Sigmoid colon (tissue), 4 donors: ENCODE results near the gene KRTAP3-2.

Experiments used
- EP300 ChIP-seq, 4 donors: sonication (generic); formaldehyde crosslinking; IDR thresholded peaks; one replicate each; pipeline ENCODE4 v1.6.1; 2017; ENCODE audit warnings: antibody characterized with exemption in 4 of 4
- POLR2A ChIP-seq, 2 donors: fragments of 450-650 bp; IDR thresholded peaks; one replicate each; pipeline ENCODE4 v1.6.1; 2016; ENCODE audit warnings: antibody characterized with exemption in 2 of 2, mild to moderate bottlenecking in 2 of 2, moderate library complexity in 2 of 2
- POLR2AphosphoS5 ChIP-seq, 4 donors: sonication (generic); formaldehyde crosslinking; IDR thresholded peaks; one replicate each; pipeline ENCODE4 v1.6.1; 2017; ENCODE audit warnings: antibody characterized with exemption in 4 of 4
- TF ChIP-seq, protein P1 (sequence below), 4 experiments: fragments of 450-650 bp in 3 of 4; fragments of 200-600 bp in 1 of 4; IDR thresholded peaks; one replicate each; pipeline ENCODE4 v1.5.1; 2016 to 2019; ENCODE audit warnings: antibody characterized with exemption in 4 of 4, mild to moderate bottlenecking in 3 of 4, moderate library complexity in 2 of 4

DNA sequence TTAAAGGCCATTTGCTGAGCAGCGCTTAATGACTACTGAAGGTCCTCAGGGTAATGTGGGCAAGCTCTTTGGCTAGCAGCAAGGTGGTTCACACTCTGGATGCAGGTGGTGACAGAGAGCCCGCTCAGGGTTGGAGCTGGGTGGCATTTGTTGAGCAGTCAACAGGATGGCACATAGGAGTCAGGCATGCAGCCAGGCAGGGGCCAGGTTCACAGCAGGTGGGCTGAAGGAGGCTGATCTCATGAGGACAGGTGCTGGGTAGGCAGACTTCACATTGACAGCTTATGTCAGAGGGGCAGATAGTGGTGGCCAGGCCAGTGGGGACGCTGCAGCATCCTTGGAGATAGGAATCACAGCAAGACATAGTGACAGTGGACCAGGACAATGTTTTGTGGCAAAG, 4.7 kb upstream of the KRTAP3-2 start:
- TF ChIP-seq POLR2A (IDR thresholded peaks at IDR 0.05) (no peak), POLR2AphosphoS5 (IDR thresholded peaks at IDR 0.05) (no peak), EP300 (IDR thresholded peaks at IDR 0.05) (no peak)
- TF ChIP-seq, protein P1, sequence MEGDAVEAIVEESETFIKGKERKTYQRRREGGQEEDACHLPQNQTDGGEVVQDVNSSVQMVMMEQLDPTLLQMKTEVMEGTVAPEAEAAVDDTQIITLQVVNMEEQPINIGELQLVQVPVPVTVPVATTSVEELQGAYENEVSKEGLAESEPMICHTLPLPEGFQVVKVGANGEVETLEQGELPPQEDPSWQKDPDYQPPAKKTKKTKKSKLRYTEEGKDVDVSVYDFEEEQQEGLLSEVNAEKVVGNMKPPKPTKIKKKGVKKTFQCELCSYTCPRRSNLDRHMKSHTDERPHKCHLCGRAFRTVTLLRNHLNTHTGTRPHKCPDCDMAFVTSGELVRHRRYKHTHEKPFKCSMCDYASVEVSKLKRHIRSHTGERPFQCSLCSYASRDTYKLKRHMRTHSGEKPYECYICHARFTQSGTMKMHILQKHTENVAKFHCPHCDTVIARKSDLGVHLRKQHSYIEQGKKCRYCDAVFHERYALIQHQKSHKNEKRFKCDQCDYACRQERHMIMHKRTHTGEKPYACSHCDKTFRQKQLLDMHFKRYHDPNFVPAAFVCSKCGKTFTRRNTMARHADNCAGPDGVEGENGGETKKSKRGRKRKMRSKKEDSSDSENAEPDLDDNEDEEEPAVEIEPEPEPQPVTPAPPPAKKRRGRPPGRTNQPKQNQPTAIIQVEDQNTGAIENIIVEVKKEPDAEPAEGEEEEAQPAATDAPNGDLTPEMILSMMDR (IDR thresholded peaks at IDR 0.05) = no peak
